ENCODE results near the gene TNFRSF18.

DNA sequence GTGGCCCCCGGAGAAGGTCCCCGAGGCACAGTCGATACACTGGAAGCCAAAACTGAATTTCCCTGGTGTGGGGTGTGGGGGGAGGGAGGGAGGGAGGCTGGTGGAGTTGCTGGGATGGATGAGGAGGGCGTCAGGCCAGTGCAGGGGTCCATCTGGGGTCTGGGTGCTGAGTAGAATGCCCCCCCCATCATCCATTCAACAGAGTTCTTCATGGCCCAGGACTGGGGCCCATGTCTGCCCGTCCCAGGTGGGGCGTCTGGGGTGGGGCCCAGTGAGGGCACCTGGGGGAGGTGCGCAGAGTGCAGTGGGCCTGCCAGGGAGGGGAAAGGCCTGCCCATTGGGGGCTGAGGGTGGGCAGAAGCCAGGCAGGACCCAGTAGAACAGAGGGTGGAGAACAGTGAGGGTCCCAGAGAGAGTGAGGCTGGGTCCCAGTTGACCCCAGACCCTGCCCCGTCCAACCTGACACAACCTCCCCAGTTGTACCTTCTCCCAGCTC is 1.9 kb downstream of the TNFRSF18 start:
- no peak for TF ChIP-seq SP1 (IDR thresholded peaks at IDR 0.05; ENCODE audit: low read depth, low read length)
- TF ChIP-seq MYC (IDR thresholded peaks at IDR 0.05; ENCODE audit: insufficient read depth, insufficient read length, insufficient replicate concordance, low read length, severe bottlenecking): no peak
- no peak for TF ChIP-seq CREM (IDR thresholded peaks at IDR 0.05; ENCODE audit: low read depth)
- TF ChIP-seq TBL1XR1 (IDR thresholded peaks at IDR 0.05; ENCODE audit: low read depth, low read length): no peak
- no peak for TF ChIP-seq POLR2AphosphoS5 (IDR thresholded peaks at IDR 0.05; ENCODE audit: low read length)
- TF ChIP-seq EZH2 (IDR thresholded peaks at IDR 0.05; ENCODE audit: borderline replicate concordance, control insufficient read depth, low read depth, low read length): no peak
- no peak for TF ChIP-seq ZBED1 (IDR thresholded peaks at IDR 0.05; ENCODE audit: borderline replicate concordance)
- TF ChIP-seq HDGF (IDR thresholded peaks at IDR 0.05): no peak
- TF ChIP-seq ESRRA (IDR thresholded peaks at IDR 0.05; ENCODE audit: low read length): no peak
- TF ChIP-seq, protein P1, sequence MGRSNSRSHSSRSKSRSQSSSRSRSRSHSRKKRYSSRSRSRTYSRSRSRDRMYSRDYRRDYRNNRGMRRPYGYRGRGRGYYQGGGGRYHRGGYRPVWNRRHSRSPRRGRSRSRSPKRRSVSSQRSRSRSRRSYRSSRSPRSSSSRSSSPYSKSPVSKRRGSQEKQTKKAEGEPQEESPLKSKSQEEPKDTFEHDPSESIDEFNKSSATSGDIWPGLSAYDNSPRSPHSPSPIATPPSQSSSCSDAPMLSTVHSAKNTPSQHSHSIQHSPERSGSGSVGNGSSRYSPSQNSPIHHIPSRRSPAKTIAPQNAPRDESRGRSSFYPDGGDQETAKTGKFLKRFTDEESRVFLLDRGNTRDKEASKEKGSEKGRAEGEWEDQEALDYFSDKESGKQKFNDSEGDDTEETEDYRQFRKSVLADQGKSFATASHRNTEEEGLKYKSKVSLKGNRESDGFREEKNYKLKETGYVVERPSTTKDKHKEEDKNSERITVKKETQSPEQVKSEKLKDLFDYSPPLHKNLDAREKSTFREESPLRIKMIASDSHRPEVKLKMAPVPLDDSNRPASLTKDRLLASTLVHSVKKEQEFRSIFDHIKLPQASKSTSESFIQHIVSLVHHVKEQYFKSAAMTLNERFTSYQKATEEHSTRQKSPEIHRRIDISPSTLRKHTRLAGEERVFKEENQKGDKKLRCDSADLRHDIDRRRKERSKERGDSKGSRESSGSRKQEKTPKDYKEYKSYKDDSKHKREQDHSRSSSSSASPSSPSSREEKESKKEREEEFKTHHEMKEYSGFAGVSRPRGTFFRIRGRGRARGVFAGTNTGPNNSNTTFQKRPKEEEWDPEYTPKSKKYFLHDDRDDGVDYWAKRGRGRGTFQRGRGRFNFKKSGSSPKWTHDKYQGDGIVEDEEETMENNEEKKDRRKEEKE (IDR thresholded peaks at IDR 0.05): no peak
- TF ChIP-seq ZSCAN29 (IDR thresholded peaks at IDR 0.05): no peak
- TF ChIP-seq MXI1 (IDR thresholded peaks at IDR 0.05; ENCODE audit: low read depth, low read length): no peak
- no peak for TF ChIP-seq BRCA1 (IDR thresholded peaks at IDR 0.05; ENCODE audit: low read depth, low read length)
